ENCODE data around the gene NR2E1. TPM values are rescaled to one million over a fixed set of nuclear protein-coding genes. Genes with fewer than 3 reads are reported as not detected.

NR2E1 gene
- total RNA-seq, 1 experiment from 2014 or later: not detected

- ChIA-PET POLR2A (interaction anchor here (0.6 to 0.7 kb wide), 2 partner anchors 59 to 249 kb away, joined by 3 read pairs; no protein-coding TSS in a partner anchor), CTCF (interaction anchor here (1.4 to 2.0 kb wide), 2 partner anchors 22 to 358 kb away, joined by 5 read pairs; no protein-coding TSS in a partner anchor)
- intact Hi-C loops (cut with micrococcal nuclease): no loop called here
- TF ChIP-seq CTCF (IDR thresholded peaks at IDR 0.05; ENCODE audit: unreplicated experiment): no peak
- no TSS peak for BruUV-seq (replicated peaks)
- no peaks in the 10 kb centered on the region for H3K9me3 Mint-ChIP-seq (ENCODE audit: unreplicated experiment)
- peaks cover 9% of the 10 kb centered on the region for H3K4me1 Mint-ChIP-seq (ENCODE audit: insufficient read depth, unreplicated experiment)
- no peak overlapping the region for H3K27ac Mint-ChIP-seq (ENCODE audit: low read depth, unreplicated experiment)
- no peak overlapping the region for H3K4me3 Mint-ChIP-seq (ENCODE audit: unreplicated experiment)
- no peak for DNase-seq (ENCODE audit: unreplicated experiment)
- H3K27me3 Mint-ChIP-seq (ENCODE audit: insufficient read depth, unreplicated experiment): no peaks in the 10 kb centered on the region
- no peaks in the 10 kb centered on the region for H3K36me3 Mint-ChIP-seq (ENCODE audit: insufficient read depth, unreplicated experiment)
Measured at GRCh38 chr6:108134213-108134970, 31.4 kb upstream of the NR2E1 start.

GRCh38 chr6:108142240-108142639, 23.6 kb upstream of the NR2E1 start:
- no peak for DNase-seq (ENCODE audit: unreplicated experiment)
- POLR2A ChIA-PET: no interaction called here
- Mint-ChIP-seq H3K27ac (ENCODE audit: low read depth, unreplicated experiment) (no peak overlapping the region), H3K9me3 (ENCODE audit: unreplicated experiment) (no peaks in the 10 kb centered on the region), H3K27me3 (ENCODE audit: insufficient read depth, unreplicated experiment) (peaks cover 11% of the 10 kb centered on the region), H3K36me3 (ENCODE audit: insufficient read depth, unreplicated experiment) (no peaks in the 10 kb centered on the region), H3K4me1 (ENCODE audit: insufficient read depth, unreplicated experiment) (no peaks in the 10 kb centered on the region), H3K4me3 (ENCODE audit: unreplicated experiment) (no peak overlapping the region)
- BruUV-seq (replicated peaks): no TSS peak
- intact Hi-C loops (cut with micrococcal nuclease): no loop called here
- CTCF ChIA-PET: no interaction called here
- TF ChIP-seq CTCF (IDR thresholded peaks at IDR 0.05; ENCODE audit: unreplicated experiment): no peak

- CTCF ChIA-PET: interaction anchor here (0.7 kb wide), 1 partner anchor 1112 kb away, joined by 4 read pairs; no protein-coding TSS in a partner anchor
- Mint-ChIP-seq H3K9me3 (ENCODE audit: unreplicated experiment) (peaks cover 7% of the 10 kb centered on the region), H3K27me3 (ENCODE audit: insufficient read depth, unreplicated experiment) (peaks cover 11% of the 10 kb centered on the region), H3K4me3 (ENCODE audit: unreplicated experiment) (no peak overlapping the region), H3K4me1 (ENCODE audit: insufficient read depth, unreplicated experiment) (no peaks in the 10 kb centered on the region), H3K27ac (ENCODE audit: low read depth, unreplicated experiment) (no peak overlapping the region), H3K36me3 (ENCODE audit: insufficient read depth, unreplicated experiment) (no peaks in the 10 kb centered on the region)
- no TSS peak for BruUV-seq (replicated peaks)
- POLR2A ChIA-PET: interaction anchor here (0.5 kb wide), 1 partner anchor 22 kb away, joined by 3 read pairs; no protein-coding TSS in a partner anchor
- DNase-seq (ENCODE audit: unreplicated experiment): no peak
- TF ChIP-seq CTCF (IDR thresholded peaks at IDR 0.05; ENCODE audit: unreplicated experiment): no peak
- intact Hi-C loops (cut with micrococcal nuclease): no loop called here
Measured at GRCh38 chr6:108145639-108146038, 20.2 kb upstream of the NR2E1 start.

GRCh38 chr6:108152446-108152845, 13.4 kb upstream of the NR2E1 start:
- Mint-ChIP-seq H3K27me3 (ENCODE audit: insufficient read depth, unreplicated experiment) (peaks cover 12% of the 10 kb centered on the region), H3K4me1 (ENCODE audit: insufficient read depth, unreplicated experiment) (peaks cover 4% of the 10 kb centered on the region), H3K9me3 (ENCODE audit: unreplicated experiment) (peaks cover 7% of the 10 kb centered on the region), H3K36me3 (ENCODE audit: insufficient read depth, unreplicated experiment) (no peaks in the 10 kb centered on the region), H3K27ac (ENCODE audit: low read depth, unreplicated experiment) (no peak overlapping the region), H3K4me3 (ENCODE audit: unreplicated experiment) (no peak overlapping the region)
- POLR2A ChIA-PET: interaction anchor here (0.8 kb wide), 1 partner anchor 9 kb away, joined by 3 read pairs; no protein-coding TSS in a partner anchor
- CTCF ChIA-PET: interaction anchor here (0.6 kb wide), 2 partner anchors 12 to 1395 kb away, joined by 3 to 7 read pairs; no protein-coding TSS in a partner anchor
- DNase-seq (ENCODE audit: unreplicated experiment): no peak
- intact Hi-C loops (cut with micrococcal nuclease): no loop called here
- BruUV-seq (replicated peaks): no TSS peak
- TF ChIP-seq CTCF (IDR thresholded peaks at IDR 0.05; ENCODE audit: unreplicated experiment): no peak

Measured in MCF 10A (cell line).